Upper lobe of left lung (tissue), 4 donors: ENCODE data around the gene PER3.

Experiments used
- CTCF ChIP-seq, 6 experiments: fragments of 450-650 bp in 4 of 6; fragments of 200-600 bp in 2 of 6; sonication (generic) in 2 of 6; IDR thresholded peaks; one replicate each; pipeline ENCODE4 v1.5.1; 2016 to 2019; ENCODE audit warnings: antibody characterized with exemption in 6 of 6
- POLR2A ChIP-seq, 4 donors: fragments of 450-650 bp; IDR thresholded peaks; one replicate each; pipeline ENCODE4 v1.5.1; 2016 to 2017; ENCODE audit warnings: antibody characterized with exemption in 4 of 4, mild to moderate bottlenecking in 2 of 4

GRCh38 chr1:7805460-7805859 is 21.4 kb downstream of the PER3 start:
- TF ChIP-seq CTCF (IDR thresholded peaks at IDR 0.05) (no peak), POLR2A (IDR thresholded peaks at IDR 0.05) (no peak)
